ENCODE data around the gene KLK4. TPM values are rescaled to one million over a fixed set of nuclear protein-coding genes. Genes with fewer than 3 reads are reported as not detected.

KLK4 gene
- total RNA-seq, 4 donors from 2014 or later = 1.1 to 3.1 (median 1.9) TPM; not detected in 1

GRCh38 chr19:50857366-50857765, 53.8 kb downstream of the KLK4 start:
- Histone ChIP-seq H3K4me1 (no peaks in the 10 kb centered on the region), H3K36me3 (no peaks in the 10 kb centered on the region), H3K27ac (no peak overlapping the region), H3K4me3 (replicated peaks in 1 of 3) (no peak overlapping the region), H3K27me3 (no peaks in the 10 kb centered on the region), H3K9me3 (no peaks in the 10 kb centered on the region)
- 76 to 81% methylated on average over 6 of the region's 6 CpGs for WGBS, 2 donors
- intact Hi-C loops (cut with DNase I) = no loop called here
- no peak for DNase-seq
- TF ChIP-seq CTCF (IDR thresholded peaks at IDR 0.05) (no peak), POLR2A (IDR thresholded peaks at IDR 0.05) (no peak)

Other genes starting within 250 kb of the KLK4 start
- under 1 TPM in 2 of 4 donors, not detected in 2; 0.10 to 0.45 TPM for gene SHANK1, start 191.6 kb downstream of the KLK4 start, total RNA-seq
- 10 to 100 TPM in 1 of 4 donors, 1 to 10 TPM in 3; 5.0 to 16.0 (median 8.9) TPM for gene CLEC11A, start 188.0 kb downstream of the KLK4 start, total RNA-seq
- not detected for gene GPR32, start 140.9 kb downstream of the KLK4 start, total RNA-seq
- gene ACP4, start 121.0 kb downstream of the KLK4 start, total RNA-seq = not detected
- gene KLK1, start 87.6 kb downstream of the KLK4 start, total RNA-seq = 1 to 10 TPM in 2 of 4 donors, under 1 TPM in 1, not detected in 1; 0.67 to 6.6 (median 6.1) TPM
- 1 to 10 TPM in 2 of 4 donors, under 1 TPM in 1, not detected in 1; 0.81 to 2.8 (median 1.8) TPM for gene KLK15, start 77.8 kb downstream of the KLK4 start, total RNA-seq
- gene KLK3, start 56.5 kb downstream of the KLK4 start, total RNA-seq = 1 to 10 TPM in 1 of 4 donors, under 1 TPM in 1, not detected in 2; 0.54 to 1.3 TPM
- gene KLK2, start 38.0 kb downstream of the KLK4 start, total RNA-seq = 10 to 100 TPM in 1 of 4 donors, 1 to 10 TPM in 3; 2.8 to 11.0 (median 5.0) TPM
- gene KLK5, start 41.6 kb upstream of the KLK4 start, total RNA-seq = under 1 TPM in 1 of 4 donors, not detected in 3; 0.44 TPM
- not detected for gene KLK6, start 58.2 kb upstream of the KLK4 start, total RNA-seq
- under 1 TPM in 2 of 4 donors, not detected in 2; 0.34 to 0.89 TPM for gene KLK7, start 72.5 kb upstream of the KLK4 start, total RNA-seq
- under 1 TPM in 1 of 4 donors, not detected in 3; 0.78 TPM for gene KLK8, start 90.2 kb upstream of the KLK4 start, total RNA-seq
- gene KLK10, start 108.3 kb upstream of the KLK4 start, total RNA-seq = under 1 TPM in 1 of 4 donors, not detected in 3; 0.63 TPM
- gene KLK11, start 115.2 kb upstream of the KLK4 start, total RNA-seq = under 1 TPM in 2 of 4 donors, not detected in 2; 0.40 to 0.93 TPM
- not detected for gene KLK12, start 123.6 kb upstream of the KLK4 start, total RNA-seq
- gene KLK13, start 153.7 kb upstream of the KLK4 start, total RNA-seq = under 1 TPM in 2 of 4 donors, not detected in 2; 0.22 to 0.73 TPM
- gene KLK14, start 171.5 kb upstream of the KLK4 start, total RNA-seq = not detected
- 10 to 100 TPM in 2 of 4 donors, 1 to 10 TPM in 2; 7.5 to 13.6 (median 9.3) TPM for gene CTU1, start 197.0 kb upstream of the KLK4 start, total RNA-seq
- 1 to 10 TPM; 1.2 to 3.1 (median 1.9) TPM for gene SIGLEC9, start 213.5 kb upstream of the KLK4 start, total RNA-seq
- 1 to 10 TPM in 1 of 4 donors, under 1 TPM in 1, not detected in 2; 0.54 to 1.0 TPM for gene SIGLEC7, start 230.9 kb upstream of the KLK4 start, total RNA-seq

Measured in thyroid gland (tissue), 4 donors.